GM23338 (cell line): ENCODE results near the gene EMC6. TPM values are rescaled to one million over a fixed set of nuclear protein-coding genes. Genes with fewer than 3 reads are reported as not detected.

ENCODE experiments used
- ATAC-seq: fragments of 200-7000 bp; cut with Tn5 transposase; 3 replicates; pipeline ENCODE4 v1.9.1; 2020
- DNase-seq: peaks from one replicate; pipeline ENCODE4 v3.0.0-alpha.2; 2015; ENCODE audit warnings: low spot score
- H2AFZ ChIP-seq: fragments of 200-600 bp; sonication (generic); 2 replicates; pipeline ENCODE4 v1.8.0; 2016; ENCODE audit warnings: antibody characterized with exemption, mild to moderate bottlenecking, moderate library complexity
- H3F3A ChIP-seq: fragments of 200-600 bp; sonication (generic); replicated peaks from 2 replicates; pipeline ENCODE4 v1.8.0; 2017; ENCODE audit warnings: antibody characterized with exemption, mixed run types, low read depth
- H3K27ac ChIP-seq: fragments of 200-600 bp; sonication (generic); 2 replicates; pipeline ENCODE4 v1.6.1; 2016; ENCODE audit warnings: low read depth
- H3K27me3 ChIP-seq: fragments of 200-600 bp; sonication (generic); 2 replicates; pipeline ENCODE4 v1.8.0; 2016; ENCODE audit warnings: mild to moderate bottlenecking, mixed run types, moderate library complexity; ENCODE audit not compliant: insufficient read depth
- H3K36me3 ChIP-seq: fragments of 200-600 bp; sonication (generic); 2 replicates; pipeline ENCODE4 v1.8.0; 2016; ENCODE audit warnings: mild to moderate bottlenecking; ENCODE audit not compliant: insufficient read depth
- H3K4me1 ChIP-seq: fragments of 200-600 bp; sonication (generic); 2 replicates; pipeline ENCODE4 v1.8.0; 2016; ENCODE audit warnings: mild to moderate bottlenecking, moderate library complexity; ENCODE audit not compliant: insufficient read depth
- H3K4me2 ChIP-seq: fragments of 200-600 bp; sonication (generic); 2 replicates; pipeline ENCODE4 v1.7.1; 2017; ENCODE audit warnings: mixed run types
- H3K4me3 ChIP-seq: fragments of 200-600 bp; sonication (generic); 2 replicates; pipeline ENCODE4 v1.6.1; 2016; ENCODE audit warnings: mixed run types
- H3K79me2 ChIP-seq: fragments of 200-600 bp; sonication (generic); replicated peaks from 2 replicates; pipeline ENCODE4 v1.8.0; 2017; ENCODE audit warnings: mild to moderate bottlenecking; ENCODE audit not compliant: insufficient read depth
- H3K9me2 ChIP-seq: fragments of 200-600 bp; sonication (generic); 2 replicates; pipeline ENCODE4 v1.8.0; 2017; ENCODE audit not compliant: insufficient read depth
- H4K20me1 ChIP-seq: fragments of 200-600 bp; sonication (generic); replicated peaks from 2 replicates; pipeline ENCODE4 v1.8.0; 2017; ENCODE audit warnings: mild to moderate bottlenecking; ENCODE audit not compliant: insufficient read depth
- H3K27ac Mint-ChIP-seq: 2 replicates; pipeline ENCODE4 v1.8.0; 2020; ENCODE audit warnings: inconsistent platforms, mild to moderate bottlenecking, moderate library complexity, mixed read lengths
- H3K27me3 Mint-ChIP-seq: 3 replicates; pipeline ENCODE4 v1.8.0; 2022; ENCODE audit warnings: low read depth, mild to moderate bottlenecking, moderate library complexity, mixed read lengths, inconsistent platforms; ENCODE audit not compliant: insufficient read depth, poor library complexity
- H3K36me3 Mint-ChIP-seq: 3 replicates; pipeline ENCODE4 v1.8.0; 2021; ENCODE audit warnings: low read depth, mild to moderate bottlenecking, inconsistent platforms, moderate library complexity, mixed read lengths
- H3K4me1 Mint-ChIP-seq: 3 replicates; pipeline ENCODE4 v1.8.0; 2020; ENCODE audit warnings: mild to moderate bottlenecking, inconsistent platforms, mixed read lengths
- H3K4me3 Mint-ChIP-seq: 3 replicates; pipeline ENCODE4 v1.8.0; 2021; ENCODE audit warnings: moderate library complexity, mild to moderate bottlenecking, inconsistent platforms, mixed read lengths
- H3K9me3 Mint-ChIP-seq: 3 replicates; pipeline ENCODE4 v1.8.0; 2020; ENCODE audit warnings: moderate library complexity, mild to moderate bottlenecking, inconsistent platforms, mixed read lengths
- CREB1 ChIP-seq: fragments of 250-450 bp; sonication (Bioruptor Pico); IDR thresholded peaks from 2 replicates; pipeline ENCODE4 v1.5.0; 2020; ENCODE audit warnings: low read depth, mild to moderate bottlenecking, moderate library complexity
- EZH2 ChIP-seq: fragments of 200-600 bp; sonication (generic); IDR thresholded peaks from one replicate; pipeline ENCODE4 v1.8.0; 2017; ENCODE audit warnings: antibody characterized with exemption, mild to moderate bottlenecking, low read depth; ENCODE audit not compliant: unreplicated experiment
- EZH2phosphoT487 ChIP-seq: fragments of 200-600 bp; sonication (generic); IDR thresholded peaks from one replicate; pipeline ENCODE4 v1.8.1; 2018; ENCODE audit warnings: antibody characterized with exemption; ENCODE audit not compliant: unreplicated experiment
- JUNB ChIP-seq: IDR thresholded peaks from one replicate; pipeline ENCODE4 v1.6.1; 2016; ENCODE audit warnings: antibody characterized with exemption; ENCODE audit not compliant: unreplicated experiment
- NANOG ChIP-seq: IDR thresholded peaks from 2 replicates; pipeline ENCODE4 v1.6.1; 2016; ENCODE audit warnings: antibody characterized with exemption, borderline replicate concordance
- POLR2AphosphoS5 ChIP-seq: IDR thresholded peaks from 2 replicates; pipeline ENCODE4 v1.6.1; 2016; ENCODE audit warnings: antibody characterized with exemption, low read depth
- STAT1 ChIP-seq: IDR thresholded peaks from one replicate; pipeline ENCODE4 v1.6.1; 2016; ENCODE audit warnings: antibody characterized with exemption; ENCODE audit not compliant: unreplicated experiment
- ZNF114 ChIP-seq: fragments of 250-450 bp; sonication (Bioruptor Pico); IDR thresholded peaks from 2 replicates; pipeline ENCODE4 v1.5.0; 2020; ENCODE audit warnings: mild to moderate bottlenecking, moderate library complexity
- ZNF331 ChIP-seq: fragments of 250-450 bp; sonication (Bioruptor Pico); IDR thresholded peaks from 2 replicates; pipeline ENCODE4 v1.5.0; 2020; ENCODE audit warnings: low read depth, mild to moderate bottlenecking, moderate library complexity
- polyA plus RNA-seq: library from polyadenylated mRNA; unstranded; fragments of >200 nt; fragmentation: Nextera tagmentation; extraction: Ambion mirVana; gene quantifications from 2 replicates; pipeline ENCODE4 v1.2.1, GENCODE V29; 2016
- total RNA-seq: library from RNA; depleted of rRNA; stranded (reverse); fragments of >200 nt; shearing (Covaris generic); gene quantifications from 2 replicates; pipeline ENCODE4 v1.2.3, GENCODE V29; 2014
- TF ChIP-seq, protein P1 (sequence below): IDR thresholded peaks from 2 replicates; pipeline ENCODE4 v1.6.1; 2016; ENCODE audit warnings: antibody characterized with exemption
- TF ChIP-seq, protein P2 (sequence below): IDR thresholded peaks from one replicate; pipeline ENCODE4 v1.6.1; 2018; ENCODE audit warnings: antibody characterized with exemption; ENCODE audit not compliant: unreplicated experiment
- TF ChIP-seq, protein P3 (sequence below), 2 experiments: fragments of 200-600 bp in 1 of 2; sonication (generic) in 1 of 2; conservative IDR thresholded peaks; 2 replicates each; pipeline versions ENCODE4 v1.5.1 to v1.6.1; 2016 to 2017; ENCODE audit warnings: antibody characterized with exemption in 2 of 2, low read depth in 2 of 2, mild to moderate bottlenecking in 2 of 2, moderate library complexity in 1 of 2

EMC6 gene
- total and polyA plus RNA-seq, 2 experiments from 2014 or later: 48.0 to 230 TPM

DNA sequence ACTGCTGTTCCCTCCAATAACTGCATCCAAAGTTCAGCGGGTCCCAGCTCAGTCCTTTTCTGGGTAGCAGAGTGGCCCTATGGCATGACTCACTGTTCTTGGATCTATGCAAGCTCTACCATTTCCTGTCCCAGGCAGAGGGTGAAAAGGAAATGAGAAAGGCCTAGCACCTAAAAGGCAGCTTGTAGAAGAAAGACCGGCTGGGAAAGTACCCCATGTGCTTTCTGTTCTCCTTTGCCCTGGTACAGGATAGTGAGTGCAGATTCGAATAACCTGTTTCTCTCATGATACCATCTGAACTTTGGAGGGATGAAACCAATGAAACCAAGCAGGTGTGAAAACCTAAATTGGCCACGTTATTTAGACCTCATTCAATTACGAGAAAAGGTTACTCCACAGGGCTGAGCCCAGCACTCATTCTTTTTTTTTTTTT is 42.4 kb downstream of the EMC6 start (continued):
- TF ChIP-seq, protein P1, sequence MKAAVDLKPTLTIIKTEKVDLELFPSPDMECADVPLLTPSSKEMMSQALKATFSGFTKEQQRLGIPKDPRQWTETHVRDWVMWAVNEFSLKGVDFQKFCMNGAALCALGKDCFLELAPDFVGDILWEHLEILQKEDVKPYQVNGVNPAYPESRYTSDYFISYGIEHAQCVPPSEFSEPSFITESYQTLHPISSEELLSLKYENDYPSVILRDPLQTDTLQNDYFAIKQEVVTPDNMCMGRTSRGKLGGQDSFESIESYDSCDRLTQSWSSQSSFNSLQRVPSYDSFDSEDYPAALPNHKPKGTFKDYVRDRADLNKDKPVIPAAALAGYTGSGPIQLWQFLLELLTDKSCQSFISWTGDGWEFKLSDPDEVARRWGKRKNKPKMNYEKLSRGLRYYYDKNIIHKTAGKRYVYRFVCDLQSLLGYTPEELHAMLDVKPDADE: no peak
- TF ChIP-seq CREB1 (CRISPR knock-in tag) (no peak), EZH2 (no peak), POLR2AphosphoS5 (no peak), NANOG (no peak), ZNF331 (CRISPR knock-in tag) (no peak)
- TF ChIP-seq, protein P2, sequence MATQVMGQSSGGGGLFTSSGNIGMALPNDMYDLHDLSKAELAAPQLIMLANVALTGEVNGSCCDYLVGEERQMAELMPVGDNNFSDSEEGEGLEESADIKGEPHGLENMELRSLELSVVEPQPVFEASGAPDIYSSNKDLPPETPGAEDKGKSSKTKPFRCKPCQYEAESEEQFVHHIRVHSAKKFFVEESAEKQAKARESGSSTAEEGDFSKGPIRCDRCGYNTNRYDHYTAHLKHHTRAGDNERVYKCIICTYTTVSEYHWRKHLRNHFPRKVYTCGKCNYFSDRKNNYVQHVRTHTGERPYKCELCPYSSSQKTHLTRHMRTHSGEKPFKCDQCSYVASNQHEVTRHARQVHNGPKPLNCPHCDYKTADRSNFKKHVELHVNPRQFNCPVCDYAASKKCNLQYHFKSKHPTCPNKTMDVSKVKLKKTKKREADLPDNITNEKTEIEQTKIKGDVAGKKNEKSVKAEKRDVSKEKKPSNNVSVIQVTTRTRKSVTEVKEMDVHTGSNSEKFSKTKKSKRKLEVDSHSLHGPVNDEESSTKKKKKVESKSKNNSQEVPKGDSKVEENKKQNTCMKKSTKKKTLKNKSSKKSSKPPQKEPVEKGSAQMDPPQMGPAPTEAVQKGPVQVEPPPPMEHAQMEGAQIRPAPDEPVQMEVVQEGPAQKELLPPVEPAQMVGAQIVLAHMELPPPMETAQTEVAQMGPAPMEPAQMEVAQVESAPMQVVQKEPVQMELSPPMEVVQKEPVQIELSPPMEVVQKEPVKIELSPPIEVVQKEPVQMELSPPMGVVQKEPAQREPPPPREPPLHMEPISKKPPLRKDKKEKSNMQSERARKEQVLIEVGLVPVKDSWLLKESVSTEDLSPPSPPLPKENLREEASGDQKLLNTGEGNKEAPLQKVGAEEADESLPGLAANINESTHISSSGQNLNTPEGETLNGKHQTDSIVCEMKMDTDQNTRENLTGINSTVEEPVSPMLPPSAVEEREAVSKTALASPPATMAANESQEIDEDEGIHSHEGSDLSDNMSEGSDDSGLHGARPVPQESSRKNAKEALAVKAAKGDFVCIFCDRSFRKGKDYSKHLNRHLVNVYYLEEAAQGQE: no peak
- TF ChIP-seq, protein P3, sequence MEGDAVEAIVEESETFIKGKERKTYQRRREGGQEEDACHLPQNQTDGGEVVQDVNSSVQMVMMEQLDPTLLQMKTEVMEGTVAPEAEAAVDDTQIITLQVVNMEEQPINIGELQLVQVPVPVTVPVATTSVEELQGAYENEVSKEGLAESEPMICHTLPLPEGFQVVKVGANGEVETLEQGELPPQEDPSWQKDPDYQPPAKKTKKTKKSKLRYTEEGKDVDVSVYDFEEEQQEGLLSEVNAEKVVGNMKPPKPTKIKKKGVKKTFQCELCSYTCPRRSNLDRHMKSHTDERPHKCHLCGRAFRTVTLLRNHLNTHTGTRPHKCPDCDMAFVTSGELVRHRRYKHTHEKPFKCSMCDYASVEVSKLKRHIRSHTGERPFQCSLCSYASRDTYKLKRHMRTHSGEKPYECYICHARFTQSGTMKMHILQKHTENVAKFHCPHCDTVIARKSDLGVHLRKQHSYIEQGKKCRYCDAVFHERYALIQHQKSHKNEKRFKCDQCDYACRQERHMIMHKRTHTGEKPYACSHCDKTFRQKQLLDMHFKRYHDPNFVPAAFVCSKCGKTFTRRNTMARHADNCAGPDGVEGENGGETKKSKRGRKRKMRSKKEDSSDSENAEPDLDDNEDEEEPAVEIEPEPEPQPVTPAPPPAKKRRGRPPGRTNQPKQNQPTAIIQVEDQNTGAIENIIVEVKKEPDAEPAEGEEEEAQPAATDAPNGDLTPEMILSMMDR (conservative IDR thresholded peaks at IDR 0.05; ENCODE audit: low read depth in 2 of 2): no peak

DNA sequence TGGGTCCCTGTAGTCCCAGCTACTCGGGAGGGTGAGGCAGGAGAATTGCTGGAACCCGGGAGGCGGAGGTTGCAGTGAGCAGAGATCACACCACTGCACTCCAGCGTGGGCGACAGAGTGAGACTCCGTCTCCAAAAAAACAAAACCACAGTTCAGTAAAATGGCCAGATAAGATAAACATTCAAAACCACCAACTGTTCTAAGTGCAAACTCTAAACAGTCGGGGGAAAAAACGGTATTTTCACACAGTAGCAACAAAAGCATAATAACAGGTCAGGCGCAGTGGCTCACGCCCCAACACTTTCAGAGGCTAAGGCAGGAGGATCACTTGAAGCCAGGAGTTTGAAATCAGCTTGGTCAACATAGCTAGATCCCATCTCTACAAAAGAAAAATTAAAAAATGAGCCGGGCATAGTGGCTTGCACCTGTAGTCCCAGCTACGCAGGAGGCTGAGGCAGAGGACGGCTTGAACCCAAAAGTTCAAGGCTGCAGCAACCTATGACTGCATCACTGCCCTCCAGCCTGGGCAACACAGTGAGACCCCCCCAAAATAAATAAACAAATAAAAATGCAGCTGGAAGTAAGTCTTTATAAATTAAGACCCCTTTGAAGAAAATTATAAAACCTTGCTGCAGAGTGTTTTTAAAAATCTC is 44.3 kb downstream of the EMC6 start:
- Mint-ChIP-seq H3K27ac (no peak overlapping the region), H3K9me3 (no peaks in the 10 kb centered on the region), H3K27me3 (no peaks in the 10 kb centered on the region), H3K36me3 (peaks cover 30% of the 10 kb centered on the region), H3K4me3 (no peak overlapping the region), H3K4me1 (no peaks in the 10 kb centered on the region; the same call in 1 of the 3 replicates)
- H3F3A ChIP-seq: no peaks in the 10 kb centered on the region
- DNase-seq (no peak), ATAC-seq (no peak)
- no peaks in the 10 kb centered on the region for H3K27me3 ChIP-seq
- no peak overlapping the region for H3K4me3 ChIP-seq
- no peak overlapping the region for H3K4me2 ChIP-seq
- no peak overlapping the region for H2AFZ ChIP-seq
- H3K79me2 ChIP-seq: no peaks in the 10 kb centered on the region
- no peaks in the 10 kb centered on the region for H3K9me2 ChIP-seq
- H3K27ac ChIP-seq: no peak overlapping the region
- H3K4me1 ChIP-seq: no peaks in the 10 kb centered on the region
- H3K36me3 ChIP-seq: peaks cover 8% of the 10 kb centered on the region
- H4K20me1 ChIP-seq: peaks cover 5% of the 10 kb centered on the region; the same call in 1 of the 2 replicates
- no peak for TF ChIP-seq EZH2
- no peak for TF ChIP-seq ZNF331 (CRISPR knock-in tag)
- TF ChIP-seq JUNB: no peak
- no peak for TF ChIP-seq POLR2AphosphoS5
- TF ChIP-seq, protein P3 (conservative IDR thresholded peaks at IDR 0.05; ENCODE audit: low read depth in 2 of 2): no peak
- TF ChIP-seq STAT1: no peak
- TF ChIP-seq, protein P1: no peak
- no peak for TF ChIP-seq NANOG
- TF ChIP-seq, protein P2: no peak
- TF ChIP-seq EZH2phosphoT487: no peak
- no peak for TF ChIP-seq ZNF114 (CRISPR knock-in tag)
